HepG2 (cell line): ENCODE data around the gene STK40. TPM values are rescaled to one million over a fixed set of nuclear protein-coding genes. Genes with fewer than 3 reads are reported as not detected.

ENCODE experiments used
- ATAC-seq: fragments of 200-7000 bp; cut with Tn5 transposase; 3 replicates; pipeline ENCODE4 v1.9.1; 2020; ENCODE audit warnings: mild to moderate bottlenecking, moderate library complexity
- BruUV-seq: library from RNA; stranded (reverse); fragments of 400-500 nt; replicated peaks from 2 replicates; lab custom pipeline; 2021; lab: Mats Ljungman, UMichigan
- CTCF ChIA-PET: fragments of 300-600 bp; formaldehyde crosslinking; extraction: SDS; loops from one replicate; lab custom pipeline; 2021; ENCODE audit warnings: low total read pairs, inconsistent platforms, low intra/inter-chr PET ratio; lab: Yijun Ruan, JAX
- POLR2A ChIA-PET: fragments of 350-600 bp; sonication (Branson Sonifier 250); formaldehyde crosslinking; loops from one replicate; lab custom pipeline; 2020; ENCODE audit warnings: antibody characterized with exemption, inconsistent platforms; lab: Yijun Ruan, JAX
- DNase-seq: peaks from one replicate; pipeline ENCODE4 v3.0.0-alpha.2; 2015; ENCODE audit warnings: low spot score
- FAIRE-seq: peaks from 3 replicates; lab custom pipeline; 2011; peaks lifted over from hg19 to GRCh38; lab: Jason Lieb, UNC
- H2AFZ ChIP-seq: one replicate; pipeline ENCODE4 v1.6.1; 2011; ENCODE audit warnings: low read length, inconsistent platforms
- H3K27ac ChIP-seq: fragments of 300-600 bp; 3 replicates; pipeline ENCODE4 v1.8.0; 2011; ENCODE audit warnings: mixed run types, mild to moderate bottlenecking, mixed read lengths, low read length, inconsistent platforms; ENCODE audit not compliant: insufficient read depth; ENCODE audit errors: extremely low read length
- H3K27me3 ChIP-seq, 2 experiments: fragments of 200-600 bp in 1 of 2; 2 replicates in 1 of 2; 3 replicates in 1 of 2; pipeline versions ENCODE4 v1.6.0 to v1.8.0; 2011; ENCODE audit warnings: low read length in 2 of 2, mild to moderate bottlenecking in 2 of 2, moderate library complexity in 2 of 2, inconsistent platforms in 1 of 2; ENCODE audit not compliant: insufficient read depth in 2 of 2, control insufficient read depth in 1 of 2
- H3K36me3 ChIP-seq, 2 experiments: fragments of 200-600 bp in 1 of 2; replicated peaks in 1 of 2; 2 replicates in 1 of 2; 3 replicates in 1 of 2; pipeline versions ENCODE4 v1.5.1 to v1.8.0; 2011; ENCODE audit warnings: low read length in 2 of 2, inconsistent platforms in 1 of 2; ENCODE audit not compliant: insufficient read depth in 2 of 2, control insufficient read depth in 1 of 2
- H3K4me1 ChIP-seq: 2 replicates; pipeline ENCODE4 v1.5.1; 2012; ENCODE audit warnings: low read length, inconsistent platforms; ENCODE audit not compliant: insufficient read depth
- H3K4me2 ChIP-seq: 2 replicates; pipeline ENCODE4 v1.6.0; 2011; ENCODE audit warnings: low read depth, low read length, inconsistent platforms
- H3K4me3 ChIP-seq, 3 experiments: fragments of 200-600 bp in 1 of 3; sonication (generic), shearing (Covaris generic) in 1 of 3; replicated peaks in 1 of 3; 2 replicates each; pipeline ENCODE4 v1.5.1; 2011 to 2016; ENCODE audit warnings: low read length in 3 of 3, inconsistent platforms in 2 of 3, low read depth in 2 of 3, mild to moderate bottlenecking in 2 of 3, control low read depth in 1 of 3, mixed read lengths in 1 of 3; ENCODE audit not compliant: insufficient read depth in 1 of 3
- H3K79me2 ChIP-seq: one replicate; pipeline ENCODE4 v1.6.1; 2011; ENCODE audit warnings: low read length, inconsistent platforms; ENCODE audit not compliant: insufficient read depth
- H3K9ac ChIP-seq: 2 replicates; pipeline ENCODE4 v1.6.0; 2011; ENCODE audit warnings: mild to moderate bottlenecking, low read depth, low read length, inconsistent platforms; ENCODE audit not compliant: insufficient read depth
- H3K9me3 ChIP-seq: 2 replicates; pipeline ENCODE4 v1.5.1; 2012; ENCODE audit warnings: mild to moderate bottlenecking, low read length
- H4K20me1 ChIP-seq: 2 replicates; pipeline ENCODE4 v1.6.0; 2011; ENCODE audit warnings: inconsistent platforms, mild to moderate bottlenecking, low read length, moderate library complexity; ENCODE audit not compliant: insufficient read depth
- AGO2 ChIP-seq: fragments of 200-400 bp; formaldehyde crosslinking; optimal IDR thresholded peaks from 2 replicates; pipeline ENCODE3; 2017; ENCODE audit warnings: mild to moderate bottlenecking, low read depth, low read length, moderate library complexity
- RBFOX2 ChIP-seq: fragments of 200-400 bp; formaldehyde crosslinking; IDR thresholded peaks from 2 replicates; pipeline ENCODE4 v1.6.1; 2017; ENCODE audit warnings: low read depth, mild to moderate bottlenecking, low read length
- ZBTB38 ChIP-seq: sonication (generic); formaldehyde crosslinking; IDR thresholded peaks from 2 replicates; pipeline ENCODE4 v1.5.1; 2020; ENCODE audit warnings: mild to moderate bottlenecking, missing genetic modification reagents
- WGBS: methylation state at CpG from one replicate; pipeline ENCODE4 v1.1.6; 2017; ENCODE audit warnings: low lambda C conversion rate; 5-methylcytosine and 5-hydroxymethylcytosine counted together
- in situ Hi-C: cut with HindIII; loops from 2 replicates; pipeline ENCODE4 v1.10.0; 2017; ENCODE audit warnings: low pct_unique_long_range_greater_than_20kb; ENCODE audit not compliant: extremely low pct_ligation_motif_present
- intact Hi-C: fragments of 100-400 bp; cut with micrococcal nuclease; formaldehyde crosslinking; loops from one replicate; pipeline ENCODE4 v1.10.0; 2022; ENCODE audit not compliant: unreplicated experiment
- polyA plus RNA-seq, 8 experiments: library from polyadenylated mRNA; depleted of rRNA in 3 of 8; stranded (reverse) in 7 of 8; unstranded in 1 of 8; fragments of >200 nt; fragmentation: Illumina TruSeq in 4 of 8; extraction: Trizol in 4 of 8; gene quantifications; 2 replicates each; pipeline versions ENCODE4 v1.2.1 to v1.2.3, GENCODE V29; 2011 to 2016; ENCODE audit warnings: low read depth in 4 of 8, missing spikeins in 1 of 8, mixed read lengths in 1 of 8; ENCODE audit not compliant: insufficient read depth in 1 of 8
- total RNA-seq, 5 experiments: library from RNA; depleted of rRNA; stranded (reverse); fragments of >200 nt; fragmentation: Illumina TruSeq; extraction: Trizol; gene quantifications; 2 replicates each; pipeline ENCODE4 v1.2.3, GENCODE V29; 2016; ENCODE audit warnings: low read depth in 1 of 5
- TF ChIP-seq, protein P1 (sequence below): sonication (generic); formaldehyde crosslinking; conservative IDR thresholded peaks from 2 replicates; pipeline ENCODE4 v1.4.0; 2020; ENCODE audit warnings: mild to moderate bottlenecking, missing genetic modification reagents, moderate library complexity

Gene STK40
- total and polyA plus RNA-seq, 2 of the 13 experiments (the other 11 are each of a cell fraction or from before 2014, with no cell fraction given), result 33.8 to 35.1 TPM

DNA sequence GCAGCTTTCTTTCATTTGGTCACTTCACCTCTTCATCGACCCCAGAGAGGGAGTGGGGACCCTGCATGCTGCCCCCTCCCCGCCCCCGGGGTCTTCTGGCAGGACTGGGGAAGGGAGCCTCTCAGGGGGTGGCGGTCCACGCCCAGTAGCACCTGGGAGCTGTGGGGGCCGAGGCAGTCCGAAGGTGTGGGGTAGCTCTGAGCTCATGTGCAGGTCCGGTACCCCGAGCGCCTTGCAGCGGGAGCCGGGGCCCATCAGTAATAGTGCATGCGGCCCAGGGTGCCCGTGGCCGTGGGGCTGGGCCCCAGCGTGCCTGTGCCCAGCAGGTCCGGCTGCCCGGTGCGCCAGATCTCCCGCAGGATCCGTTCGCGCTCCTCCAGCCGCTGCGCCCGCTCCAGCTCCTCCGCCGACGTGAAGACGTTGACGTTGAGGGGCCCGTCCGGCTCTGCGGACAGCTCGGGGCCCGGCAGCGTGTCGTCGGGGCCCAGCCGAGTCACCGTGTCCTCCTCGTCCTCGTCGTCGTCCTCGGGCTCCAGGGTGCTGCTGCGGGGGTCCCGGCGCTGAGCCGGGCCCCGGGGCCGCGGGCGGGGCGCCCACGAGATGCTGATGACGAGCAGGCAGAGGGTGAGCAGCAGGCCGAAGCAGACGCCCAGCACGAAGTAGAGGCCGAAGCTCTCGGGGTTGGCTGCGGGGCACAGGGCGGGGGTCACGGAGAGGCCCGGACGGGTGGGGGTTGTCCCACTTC lies 63.5 kb downstream of the STK40 start:
- 97% methylated on average over 41 of the region's 67 CpGs for WGBS
- no peak overlapping the region for H3K27ac ChIP-seq
- H3K9ac ChIP-seq, result no peak overlapping the region
- peaks cover 30% of the 10 kb centered on the region for H3K4me1 ChIP-seq
- H3K27me3 ChIP-seq, result no peaks in the 10 kb centered on the region; a peak in 1 of 5 replicates
- POLR2A ChIA-PET, result interaction anchor here (1.1 to 3.5 kb wide), 3 partner anchors 15 to 79 kb away, joined by 4 to 58 read pairs (median 29); partner anchors contain the start of gene SH3D21
- no peaks in the 10 kb centered on the region for H3K36me3 ChIP-seq
- H3K79me2 ChIP-seq, result no peaks in the 10 kb centered on the region
- BruUV-seq, result no TSS peak
- ATAC-seq (no peak), FAIRE-seq (no peak), DNase-seq (no peak)
- intact Hi-C loops, result no loop called here
- no peaks in the 10 kb centered on the region for H4K20me1 ChIP-seq
- CTCF ChIA-PET, result no interaction called here
- TF ChIP-seq, protein P1, sequence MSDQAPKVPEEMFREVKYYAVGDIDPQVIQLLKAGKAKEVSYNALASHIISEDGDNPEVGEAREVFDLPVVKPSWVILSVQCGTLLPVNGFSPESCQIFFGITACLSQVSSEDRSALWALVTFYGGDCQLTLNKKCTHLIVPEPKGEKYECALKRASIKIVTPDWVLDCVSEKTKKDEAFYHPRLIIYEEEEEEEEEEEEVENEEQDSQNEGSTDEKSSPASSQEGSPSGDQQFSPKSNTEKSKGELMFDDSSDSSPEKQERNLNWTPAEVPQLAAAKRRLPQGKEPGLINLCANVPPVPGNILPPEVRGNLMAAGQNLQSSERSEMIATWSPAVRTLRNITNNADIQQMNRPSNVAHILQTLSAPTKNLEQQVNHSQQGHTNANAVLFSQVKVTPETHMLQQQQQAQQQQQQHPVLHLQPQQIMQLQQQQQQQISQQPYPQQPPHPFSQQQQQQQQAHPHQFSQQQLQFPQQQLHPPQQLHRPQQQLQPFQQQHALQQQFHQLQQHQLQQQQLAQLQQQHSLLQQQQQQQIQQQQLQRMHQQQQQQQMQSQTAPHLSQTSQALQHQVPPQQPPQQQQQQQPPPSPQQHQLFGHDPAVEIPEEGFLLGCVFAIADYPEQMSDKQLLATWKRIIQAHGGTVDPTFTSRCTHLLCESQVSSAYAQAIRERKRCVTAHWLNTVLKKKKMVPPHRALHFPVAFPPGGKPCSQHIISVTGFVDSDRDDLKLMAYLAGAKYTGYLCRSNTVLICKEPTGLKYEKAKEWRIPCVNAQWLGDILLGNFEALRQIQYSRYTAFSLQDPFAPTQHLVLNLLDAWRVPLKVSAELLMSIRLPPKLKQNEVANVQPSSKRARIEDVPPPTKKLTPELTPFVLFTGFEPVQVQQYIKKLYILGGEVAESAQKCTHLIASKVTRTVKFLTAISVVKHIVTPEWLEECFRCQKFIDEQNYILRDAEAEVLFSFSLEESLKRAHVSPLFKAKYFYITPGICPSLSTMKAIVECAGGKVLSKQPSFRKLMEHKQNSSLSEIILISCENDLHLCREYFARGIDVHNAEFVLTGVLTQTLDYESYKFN (CRISPR knock-in tag), result no peak
- TF ChIP-seq AGO2, result peak; percentile 5
- peak; percentile 67 for TF ChIP-seq ZBTB38 (CRISPR knock-in tag)
- TF ChIP-seq RBFOX2, result peak; percentile 51; the same call in 1 of the 2 replicates
- H3K4me3 ChIP-seq, result peak overlapping the region in 1 of 3 experiments; percentile 72; a peak in 1 of 6 replicates
- H3K9me3 ChIP-seq, result no peaks in the 10 kb centered on the region
- no peak overlapping the region for H2AFZ ChIP-seq
- no peak overlapping the region for H3K4me2 ChIP-seq
- in situ Hi-C loops, result no loop called here
